Measurements from ENCODE around the gene LASP1.

GRCh38 chr17:38916771-38917170, 46.9 kb downstream of the LASP1 start:
- TF ChIP-seq CTCF (IDR thresholded peaks at IDR 0.05) (no peak), POLR2A (IDR thresholded peaks at IDR 0.05) (no peak)

Data from body of pancreas (tissue), 4 donors.